HCT116 (cell line): ENCODE measurements around the gene ETV4. TPM values are rescaled to one million over a fixed set of nuclear protein-coding genes. Genes with fewer than 3 reads are reported as not detected.

Experiments
- ATAC-seq: fragments of 200-7000 bp; cut with Tn5 transposase; 2 replicates; pipeline ENCODE4 v1.9.1; 2020; ENCODE audit warnings: mild to moderate bottlenecking, moderate library complexity
- BruUV-seq: library from RNA; stranded (reverse); fragments of 400-500 nt; replicated peaks from 2 replicates; lab custom pipeline; 2021; lab: Mats Ljungman, UMichigan
- CTCF ChIA-PET: fragments of 300-600 bp; sonication (Branson Sonifier 250); formaldehyde crosslinking; loops from one replicate; lab custom pipeline; 2021; ENCODE audit warnings: antibody characterized with exemption; lab: Charles Lee
- POLR2A ChIA-PET: fragments of 300-600, 350-600 bp; sonication (Branson Sonifier 250); formaldehyde crosslinking; loops from one replicate; lab custom pipeline; 2021; ENCODE audit warnings: antibody characterized with exemption; lab: Charles Lee
- RAD21 ChIA-PET, 2 experiments: fragments of 300-600 bp; sonication (Branson Sonifier 250); formaldehyde crosslinking; loops; one replicate each; lab custom pipeline; 2023; ENCODE audit warnings: low total read pairs in 2 of 2; ENCODE audit not compliant: uncharacterized antibody in 2 of 2, unreplicated experiment in 2 of 2, low non-redundant PET in 1 of 2; lab: Charles Lee
- DNase-seq: peaks from one replicate; pipeline ENCODE4 v3.0.0-alpha.2; 2010; ENCODE audit warnings: low read depth, low spot score
- H2AFZ ChIP-seq: fragments of 200-600 bp; shearing (Covaris generic), sonication (generic); 2 replicates; pipeline ENCODE4 v1.6.1; 2017; ENCODE audit warnings: low read depth, mixed run types, mixed read lengths, antibody characterized with exemption, low read length; ENCODE audit not compliant: poor library complexity, severe bottlenecking
- H3K27ac ChIP-seq: 2 replicates; pipeline ENCODE4 v1.5.1; 2012; ENCODE audit warnings: low read depth, low read length
- H3K27me3 ChIP-seq: fragments of 200-600 bp; sonication (generic); 2 replicates; pipeline ENCODE4 v1.6.1; 2016; ENCODE audit warnings: mixed run types, low read length, mixed read lengths; ENCODE audit not compliant: insufficient read depth
- H3K36me3 ChIP-seq, 2 experiments: fragments of 200-500 bp in 1 of 2; fragments of 200-600 bp in 1 of 2; sonication (Bioruptor generic) in 1 of 2; sonication (generic) in 1 of 2; 2 replicates each; pipeline versions ENCODE4 v1.5.1 to v1.6.1; 2014 to 2016; ENCODE audit warnings: low read length in 2 of 2, inconsistent platforms in 1 of 2, mixed read lengths in 1 of 2, mixed run types in 1 of 2; ENCODE audit not compliant: insufficient read depth in 2 of 2, control insufficient read depth in 1 of 2
- H3K4me1 ChIP-seq, 2 experiments: fragments of 200-600 bp in 1 of 2; sonication (generic) in 1 of 2; 2 replicates each; pipeline versions ENCODE4 v1.5.1 to v1.6.1; 2012 to 2017; ENCODE audit warnings: low read length in 2 of 2, inconsistent platforms in 1 of 2, mild to moderate bottlenecking in 1 of 2, mixed read lengths in 1 of 2, mixed run types in 1 of 2, moderate library complexity in 1 of 2; ENCODE audit not compliant: insufficient read depth in 2 of 2, control insufficient read depth in 1 of 2
- H3K4me2 ChIP-seq: fragments of 200-600 bp; sonication (generic); 2 replicates; pipeline ENCODE4 v1.6.1; 2017; ENCODE audit warnings: mixed run types, low read length, mixed read lengths
- H3K4me3 ChIP-seq, 2 experiments: fragments of 200-600 bp in 1 of 2; sonication (generic) in 1 of 2; replicated peaks in 1 of 2; 2 replicates each; pipeline ENCODE4 v1.5.1; 2011 to 2016; ENCODE audit warnings: low read length in 2 of 2, control low read depth in 1 of 2, low read depth in 1 of 2, mild to moderate bottlenecking in 1 of 2, mixed read lengths in 1 of 2, mixed run types in 1 of 2
- H3K79me2 ChIP-seq: fragments of 200-600 bp; sonication (generic); 2 replicates; pipeline ENCODE4 v1.6.1; 2017; ENCODE audit warnings: mild to moderate bottlenecking, mixed run types, low read length, moderate library complexity, mixed read lengths; ENCODE audit not compliant: insufficient read depth
- H3K9ac ChIP-seq: fragments of 200-600 bp; sonication (generic); 2 replicates; pipeline ENCODE4 v1.6.1; 2016; ENCODE audit warnings: low read length, mixed read lengths
- H3K9me2 ChIP-seq: fragments of 200-600 bp; sonication (generic), shearing (Covaris generic); 2 replicates; pipeline ENCODE4 v1.6.1; 2017; ENCODE audit warnings: mixed run types, mild to moderate bottlenecking, moderate library complexity; ENCODE audit not compliant: insufficient read depth
- H3K9me3 ChIP-seq, 2 experiments: fragments of 200-500 bp in 1 of 2; fragments of 200-600 bp in 1 of 2; sonication (Bioruptor generic) in 1 of 2; sonication (generic) in 1 of 2; 2 replicates each; pipeline ENCODE4 v1.6.1; 2014 to 2017; ENCODE audit warnings: low read length in 2 of 2, mixed read lengths in 2 of 2, inconsistent platforms in 1 of 2, low read depth in 1 of 2, mild to moderate bottlenecking in 1 of 2, mixed run types in 1 of 2, moderate library complexity in 1 of 2; ENCODE audit not compliant: control insufficient read depth in 1 of 2, insufficient read depth in 1 of 2
- H4K20me1 ChIP-seq: fragments of 200-600 bp; sonication (generic), shearing (Covaris generic); 2 replicates; pipeline ENCODE4 v1.6.1; 2017; ENCODE audit warnings: mixed run types, mild to moderate bottlenecking, moderate library complexity; ENCODE audit not compliant: insufficient read depth
- CBX3 ChIP-seq: IDR thresholded peaks from 2 replicates; pipeline ENCODE4 v1.6.1; 2012; ENCODE audit warnings: low read depth
- CEBPB ChIP-seq: IDR thresholded peaks from 2 replicates; pipeline ENCODE4 v1.6.1; 2012; ENCODE audit warnings: low read depth
- CTCF ChIP-seq, 3 experiments: fragments of 200-600 bp in 1 of 3; sonication (generic) in 1 of 3; IDR thresholded peaks in 2 of 3; conservative IDR thresholded peaks in 1 of 3; 2 replicates each; pipeline ENCODE4 v1.5.1; 2012 to 2017; ENCODE audit warnings: low read depth in 2 of 3, low read length in 2 of 3, antibody characterized with exemption in 1 of 3, borderline replicate concordance in 1 of 3, control low read depth in 1 of 3, mild to moderate bottlenecking in 1 of 3, mixed read lengths in 1 of 3, mixed run types in 1 of 3, moderate library complexity in 1 of 3; ENCODE audit not compliant: insufficient read depth in 1 of 3
- EGR1 ChIP-seq: IDR thresholded peaks from 2 replicates; pipeline ENCODE4 v1.6.1; 2012; ENCODE audit warnings: low read depth
- ELF1 ChIP-seq: IDR thresholded peaks from 2 replicates; pipeline ENCODE4 v1.6.1; 2012; ENCODE audit warnings: low read depth, borderline replicate concordance
- EZH2phosphoT487 ChIP-seq: fragments of 200-600 bp; IDR thresholded peaks from 2 replicates; pipeline ENCODE4 v1.6.1; 2018; ENCODE audit warnings: antibody characterized with exemption, borderline replicate concordance
- FOSL1 ChIP-seq: IDR thresholded peaks from 2 replicates; pipeline ENCODE4 v1.6.1; 2012; ENCODE audit warnings: low read depth
- JUND ChIP-seq: IDR thresholded peaks from 2 replicates; pipeline ENCODE4 v1.6.1; 2012
- RAD21 ChIP-seq: IDR thresholded peaks from 2 replicates; pipeline ENCODE4 v1.6.1; 2012; ENCODE audit warnings: low read depth, mild to moderate bottlenecking
- REST ChIP-seq: IDR thresholded peaks from 2 replicates; pipeline ENCODE4 v1.6.1; 2012; ENCODE audit warnings: low read depth
- SP1 ChIP-seq: IDR thresholded peaks from 2 replicates; pipeline ENCODE4 v1.6.1; 2012; ENCODE audit warnings: low read depth
- YY1 ChIP-seq: IDR thresholded peaks from 2 replicates; pipeline ENCODE4 v1.6.1; 2011; ENCODE audit warnings: low read length, low read depth, moderate library complexity, mild to moderate bottlenecking; ENCODE audit not compliant: insufficient replicate concordance; ENCODE audit errors: extremely low read depth
- ZBTB33 ChIP-seq: IDR thresholded peaks from 2 replicates; pipeline ENCODE4 v1.6.1; 2011; ENCODE audit warnings: mild to moderate bottlenecking, low read length, moderate library complexity; ENCODE audit not compliant: insufficient replicate concordance; ENCODE audit errors: extremely low read depth
- intact Hi-C: fragments of 100-400 bp; cut with micrococcal nuclease; formaldehyde crosslinking; loops from 2 replicates; pipeline ENCODE4 v1.10.0; 2022
- total RNA-seq: library from RNA; stranded (reverse); gene quantifications from one replicate; pipeline ENCODE4 v1.2.1, GENCODE V29; 2021; ENCODE audit not compliant: unreplicated experiment

ETV4 gene
- total RNA-seq, 1 experiment from 2014 or later: 51.5 TPM

- H3K27ac ChIP-seq: no peak overlapping the region
- POLR2A ChIA-PET: interaction anchor here (1.3 kb wide), 1 partner anchor 97 kb away, joined by 7 read pairs; no protein-coding TSS in a partner anchor
- TF ChIP-seq RAD21 (peak; percentile 98), EZH2phosphoT487 (no peak), YY1 (no peak), REST (no peak), CBX3 (no peak), FOSL1 (no peak), ELF1 (no peak), CEBPB (no peak), CTCF (IDR thresholded peaks at IDR 0.05 in 2 of 3, conservative IDR thresholded peaks at IDR 0.05 in 1 of 3; ENCODE audit: borderline replicate concordance in 1 of 3, insufficient read depth in 1 of 3, low read depth in 2 of 3, low read length in 2 of 3) (peak; percentile 79 to 96 (median 81)), EGR1 (no peak), SP1 (no peak), JUND (no peak), ZBTB33 (no peak)
Measured at GRCh38 chr17:43576563-43577229, 30.6 kb upstream of the ETV4 start.

More at GRCh38 chr17:43576563-43577229, 30.6 kb upstream of the ETV4 start:
- Histone ChIP-seq H3K9me2 (no peaks in the 10 kb centered on the region), H3K9ac (no peak overlapping the region), H2AFZ (peak overlapping the region; percentile 91), H3K4me2 (0 out of 2 replicates have a peak overlapping the region, but pooled peaks have one; percentile 21), H3K27me3 (no peaks in the 10 kb centered on the region), H4K20me1 (no peaks in the 10 kb centered on the region), H3K4me3 (no peak overlapping the region), H3K4me1 (peaks cover 0 to 24% of the 10 kb centered on the region in 2 experiments; a peak in 2 of 4 replicates), H3K9me3 (no peaks in the 10 kb centered on the region), H3K36me3 (no peaks in the 10 kb centered on the region), H3K79me2 (no peaks in the 10 kb centered on the region)
- ChIA-PET RAD21 (interaction anchor here (0.6 to 4.4 kb wide), 8 partner anchors 15 to 183 kb away, joined by 3 to 26 read pairs (median 6); no protein-coding TSS in a partner anchor), CTCF (interaction anchor here (0.9 to 3.7 kb wide), 13 partner anchors 15 to 191 kb away, joined by 3 to 19 read pairs (median 4); partner anchors contain the start of gene DHX8)
- ATAC-seq (peak; percentile 95), DNase-seq (peak; percentile 69)
- intact Hi-C loops: loop anchor here (1.0 kb wide), 3 partner anchors 56 to 184 kb away; no protein-coding TSS in a partner anchor
- no TSS peak for BruUV-seq
